ENCODE measurements around the gene MORN1.

Gene MORN1

GRCh38 chr1:2378956-2379732, 12.2 kb downstream of the MORN1 start:
- intact Hi-C loops (cut with DNase I): no loop called here

GRCh38 chr1:2378441-2378851, 12.9 kb downstream of the MORN1 start:
- DNase-seq: no peak
- intact Hi-C loops (cut with DNase I): no loop called here

More at GRCh38 chr1:2378956-2379732, 12.2 kb downstream of the MORN1 start:
- DNase-seq: peak in 1 of 42 donors; percentile 1

GRCh38 chr1:2377751-2378440, 13.5 kb downstream of the MORN1 start:
- no peak for DNase-seq
- intact Hi-C loops (cut with DNase I): no loop called here

GRCh38 chr1:2376931-2377672, 14.3 kb downstream of the MORN1 start:
- intact Hi-C loops (cut with DNase I): no loop called here
- DNase-seq: peak in 1 of 42 donors; percentile 2

GRCh38 chr1:2376261-2376741, 15.1 kb downstream of the MORN1 start:
- intact Hi-C loops (cut with DNase I): no loop called here
- DNase-seq: no peak

- intact Hi-C loops (cut with DNase I): no loop called here
- DNase-seq: no peak
These were observed 15.5 kb downstream of the MORN1 start for GRCh38 chr1:2375923-2376260.

GRCh38 chr1:2375246-2375922, 16.0 kb downstream of the MORN1 start:
- DNase-seq: no peak
- intact Hi-C loops (cut with DNase I): no loop called here

GRCh38 chr1:2374252-2375155, 16.9 kb downstream of the MORN1 start:
- intact Hi-C loops (cut with DNase I): no loop called here
- no peak for DNase-seq

GRCh38 chr1:2373551-2374251, 17.7 kb downstream of the MORN1 start:
- intact Hi-C loops (cut with DNase I): no loop called here
- no peak for DNase-seq

GRCh38 chr1:2372551-2373490, 18.5 kb downstream of the MORN1 start:
- peak in 1 of 42 donors; percentile 2 for DNase-seq
- intact Hi-C loops (cut with DNase I): no loop called here

GRCh38 chr1:2368053-2368744, 23.2 kb downstream of the MORN1 start:
- intact Hi-C loops (cut with DNase I): no loop called here
- DNase-seq: no peak

GRCh38 chr1:2363847-2364513, 27.4 kb downstream of the MORN1 start:
- intact Hi-C loops (cut with DNase I): no loop called here
- no peak for DNase-seq

- intact Hi-C loops (cut with DNase I): no loop called here
- DNase-seq: no peak
These were observed 30.6 kb downstream of the MORN1 start for GRCh38 chr1:2360588-2361364.
